Measurements from ENCODE around the gene KSR2. TPM values are rescaled to one million over a fixed set of nuclear protein-coding genes. Genes with fewer than 3 reads are reported as not detected.

The KSR2 gene
- total and polyA plus RNA-seq, 10 of the 15 experiments (the other 5 are each of a cell fraction or from before 2014, with no cell fraction given), result under 0.01 to 1.5 (median 0.01) TPM; not detected in 3

- Histone ChIP-seq H4K20me1 (ENCODE audit: control insufficient read depth, insufficient read depth) (no peaks in the 10 kb centered on the region), H3K79me2 (ENCODE audit: control insufficient read depth, insufficient read depth, low read length) (no peaks in the 10 kb centered on the region), H2AFZ (ENCODE audit: control insufficient read depth, low read depth, low read length) (no peak overlapping the region), H3K27ac (ENCODE audit: control insufficient read depth, insufficient read depth) (no peak overlapping the region), H3K27me3 (replicated peaks in 1 of 2; ENCODE audit: control insufficient read depth in 2 of 2, insufficient read depth in 2 of 2, low read length in 1 of 2) (peaks cover 0 to 3% of the 10 kb centered on the region in 2 experiments; a peak in 1 of 4 replicates), H3K9me3 (replicated peaks; ENCODE audit: control insufficient read depth, insufficient read depth, low read length) (no peaks in the 10 kb centered on the region), H3K9ac (ENCODE audit: control insufficient read depth, insufficient read depth, low read length) (no peak overlapping the region), H3K36me3 (ENCODE audit: control insufficient read depth in 2 of 2, insufficient read depth in 2 of 2, low read length in 1 of 2) (no peaks in the 10 kb centered on the region), H3K4me3 (no peak overlapping the region), H3K4me2 (ENCODE audit: control insufficient read depth, insufficient read depth) (no peak overlapping the region), H3K4me1 (ENCODE audit: control insufficient read depth, insufficient read depth, low read length) (no peaks in the 10 kb centered on the region)
- DNase-seq (ENCODE audit: low read depth, low spot score) (no peak), ATAC-seq (no peak), FAIRE-seq (no peak)
- POLR2A ChIA-PET, result no interaction called here
- RAD21 ChIA-PET (ENCODE audit: unreplicated experiment), result no interaction called here
- in situ Hi-C loops (cut with MboI), result no loop called here
- intact Hi-C loops (cut with micrococcal nuclease; ENCODE audit: unreplicated experiment), result no loop called here
- no TSS peak for BruUV-seq (replicated peaks)
- WGBS (ENCODE audit: insufficient coverage, insufficient replicate concordance, low lambda C conversion rate, missing lambda C conversion rate), result 0% methylated on average over 4 of the region's 4 CpGs
- SMC1A ChIA-PET (ENCODE audit: uncharacterized antibody, unreplicated experiment), result interaction anchor here (0.7 kb wide), 1 partner anchor 138 kb away, joined by 3 read pairs; no protein-coding TSS in a partner anchor
- CTCF ChIA-PET, result no interaction called here
- TF ChIP-seq ZNF687 (IDR thresholded peaks at IDR 0.05) (no peak), ZBTB4 (CRISPR knock-in tag; IDR thresholded peaks at IDR 0.05) (no peak), FOXK2 (IDR thresholded peaks at IDR 0.05) (no peak), SUPT20H (IDR thresholded peaks at IDR 0.05; ENCODE audit: borderline replicate concordance, control insufficient read depth, low read depth, low read length) (no peak), PBX3 (IDR thresholded peaks at IDR 0.05; ENCODE audit: insufficient replicate concordance, low read depth, low read length) (no peak), SMC3 (IDR thresholded peaks at IDR 0.05; ENCODE audit: borderline replicate concordance, low read length) (no peak), SPI1 (IDR thresholded peaks at IDR 0.05; ENCODE audit: borderline replicate concordance, insufficient read depth, low read depth, low read length) (no peak), WRNIP1 (IDR thresholded peaks at IDR 0.05; ENCODE audit: borderline replicate concordance, low read depth, low read length) (no peak), ZBTB40 (IDR thresholded peaks at IDR 0.05; ENCODE audit: borderline replicate concordance) (no peak), RAD51 (IDR thresholded peaks at IDR 0.05) (no peak)
These were observed 444.8 kb downstream of the KSR2 start for GRCh38 chr12:117523971-117524370.

All from GM12878 (cell line).